Smooth muscle cell of trachea (primary cell): ENCODE data around the gene ACADSB. TPM values are rescaled to one million over a fixed set of nuclear protein-coding genes. Genes with fewer than 3 reads are reported as not detected.

Experiments
- total RNA-seq: library from RNA; depleted of rRNA; stranded (reverse); fragments of >200 nt; gene quantifications from 2 replicates; pipeline ENCODE4 v1.2.1, GENCODE V29; 2014

The ACADSB gene
- total RNA-seq, result 8.1 and 14.0 TPM in 2 replicates

DNA sequence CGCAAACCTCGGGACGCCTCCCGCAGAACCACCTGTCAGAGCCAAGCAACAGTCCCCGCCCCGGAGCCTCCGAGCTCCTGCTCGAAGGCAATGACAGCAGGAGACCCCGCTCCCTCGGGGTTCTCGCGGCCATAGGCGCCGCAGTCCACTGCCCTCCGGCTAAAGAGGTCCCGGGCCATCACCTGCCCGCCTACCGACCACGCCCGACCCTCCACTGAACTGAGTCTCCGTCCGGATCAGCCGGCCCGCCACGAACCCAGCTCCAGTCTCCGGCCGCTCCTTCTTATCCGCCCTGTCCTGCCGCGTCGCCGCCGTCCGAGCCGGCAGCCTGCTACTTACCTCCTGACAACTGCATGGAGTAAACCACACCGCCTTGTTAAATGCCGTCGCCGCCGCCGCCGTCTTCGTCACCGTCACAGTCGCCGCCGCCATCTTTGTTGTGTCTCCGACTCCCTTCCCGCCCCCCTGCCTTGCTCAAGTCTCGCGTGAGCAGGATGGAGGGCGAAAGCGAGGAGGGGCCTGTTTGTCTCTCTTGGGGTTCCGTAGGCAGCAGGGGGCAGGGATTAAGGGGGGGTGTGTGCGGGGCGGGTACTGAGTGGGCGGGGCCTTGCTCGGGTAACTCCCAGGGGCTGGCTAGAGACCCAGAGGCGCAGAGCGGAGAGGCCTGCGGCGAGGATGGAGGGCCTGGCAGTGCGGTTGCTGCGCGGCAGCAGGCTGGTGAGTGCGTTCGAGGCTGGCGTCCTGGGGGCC lies at the start of gene ACADSB, which contains the start of gene IKZF5:
ACADSB (plus strand) TSS at position 652 of the 750 bp plus-strand sequence; CDS start at position 676, 24 bp downstream.
IKZF5 (minus strand) TSS at position 441 of the 750 bp plus-strand sequence. CDS start 10,170 bp downstream, outside the sequence.

DNA sequence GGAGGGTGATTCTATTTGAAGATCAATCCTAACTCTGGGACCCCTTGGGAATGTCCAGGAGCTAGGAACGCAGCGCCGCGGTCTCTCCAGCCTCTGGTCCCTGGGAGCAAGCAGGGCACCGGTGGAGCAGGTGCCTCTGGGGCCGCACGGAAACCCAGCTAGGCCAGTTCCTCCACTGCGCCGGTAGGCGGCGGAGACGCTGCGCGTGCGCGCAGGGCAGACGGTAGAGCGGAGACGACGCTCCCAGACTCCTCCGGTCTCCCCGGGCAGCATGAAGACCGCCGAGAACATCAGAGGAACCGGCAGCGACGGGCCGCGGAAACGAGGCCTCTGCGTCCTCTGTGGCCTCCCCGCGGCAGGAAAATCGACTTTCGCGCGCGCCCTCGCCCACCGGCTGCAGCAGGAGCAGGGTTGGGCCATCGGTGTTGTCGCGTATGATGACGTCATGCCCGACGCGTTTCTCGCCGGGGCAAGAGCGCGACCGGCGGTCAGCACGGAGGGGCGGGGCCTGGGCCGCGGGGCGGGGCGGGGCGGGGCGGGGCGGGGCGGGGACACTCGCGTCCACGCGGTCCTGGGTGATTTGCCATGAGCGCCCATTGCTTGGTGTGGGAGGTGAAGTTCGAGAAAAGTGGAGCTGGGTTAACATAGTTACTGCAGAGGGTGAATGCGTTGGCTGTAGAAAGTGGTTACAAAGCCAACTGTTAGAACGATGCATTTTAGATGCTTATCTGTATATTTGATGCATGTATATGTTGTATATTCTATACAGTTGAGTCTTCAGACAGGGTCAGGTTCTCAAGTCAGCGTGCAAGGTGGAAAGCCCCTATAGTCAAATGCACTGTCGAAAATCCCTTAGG lies 28.4 kb upstream of the ACADSB start, which contains the start of gene PSTK:
PSTK (plus strand) TSS at position 193 of the 857 bp plus-strand sequence; CDS start at position 272, 79 bp downstream.

Other genes starting within 250 kb of the ACADSB start
- 0.58 and 0.66 TPM in 2 replicates for gene CUZD1, start 163.1 kb upstream of the ACADSB start, total RNA-seq
- gene FAM24B, start 129.4 kb upstream of the ACADSB start, total RNA-seq, result 4.1 and 4.2 TPM in 2 replicates
- not detected in 2 replicates for gene FAM24A, start 98.4 kb upstream of the ACADSB start, total RNA-seq
- 8.8 and 10.3 TPM in 2 replicates for gene C10orf88, start 54.8 kb upstream of the ACADSB start, total RNA-seq
- 4.5 and 6.3 TPM in 2 replicates for gene PSTK, start 28.6 kb upstream of the ACADSB start, total RNA-seq
- gene IKZF5, start 211 bp upstream of the ACADSB start, total RNA-seq, result 3.6 and 4.8 TPM in 2 replicates
- gene HMX3, start 127.0 kb downstream of the ACADSB start, total RNA-seq, result not detected in 2 replicates
- gene HMX2, start 139.1 kb downstream of the ACADSB start, total RNA-seq, result not detected in 2 replicates
- 133 and 200 TPM in 2 replicates for gene BUB3, start 145.4 kb downstream of the ACADSB start, total RNA-seq